B cell (primary cell): ENCODE data around the gene MOSPD2. TPM values are rescaled to one million over a fixed set of nuclear protein-coding genes. Genes with fewer than 3 reads are reported as not detected.

ENCODE experiments used
- ATAC-seq: fragments of 200-7000 bp; cut with Tn5 transposase; one replicate; pipeline ENCODE4 v1.10.0; 2021; ENCODE audit warnings: low read depth, mild to moderate bottlenecking, moderate number of reproducible peaks, moderate library complexity
- CTCF ChIA-PET: fragments of 350-600 bp; sonication (Branson Sonifier 250); formaldehyde crosslinking; loops from one replicate; lab custom pipeline; 2021; ENCODE audit warnings: antibody characterized with exemption, inconsistent platforms; lab: Charles Lee
- POLR2A ChIA-PET: fragments of 350-600 bp; sonication (Branson Sonifier 250); formaldehyde crosslinking; loops from one replicate; lab custom pipeline; 2021; ENCODE audit warnings: antibody characterized with exemption; lab: Charles Lee
- DNase-seq: peaks from one replicate; pipeline ENCODE4 v3.0.0; 2013
- H2AFZ ChIP-seq: 2 replicates; pipeline ENCODE4 v1.6.1; 2012; ENCODE audit warnings: mild to moderate bottlenecking, low read depth, low read length; ENCODE audit not compliant: insufficient read depth, poor library complexity, severe bottlenecking
- H3K27ac ChIP-seq, 2 donors: 1 replicate in 1 of 2; 2 replicates in 1 of 2; pipeline ENCODE4 v1.5.1; 2012 to 2013; ENCODE audit warnings: low read length in 2 of 2, mild to moderate bottlenecking in 2 of 2, moderate library complexity in 1 of 2
- H3K27me3 ChIP-seq, 4 experiments: fragments of 200-600 bp in 1 of 4; sonication (generic) in 1 of 4; replicated peaks in 1 of 4; 1 replicate in 2 of 4; 2 replicates in 2 of 4; pipeline versions ENCODE4 v1.6.1 to v1.7.0; 2013 to 2016; ENCODE audit warnings: low read length in 3 of 4, mild to moderate bottlenecking in 2 of 4, mixed read lengths in 1 of 4, moderate library complexity in 1 of 4; ENCODE audit not compliant: insufficient read depth in 4 of 4, control insufficient read depth in 3 of 4; ENCODE audit errors: control extremely low read depth in 1 of 4
- H3K36me3 ChIP-seq, 2 experiments: replicated peaks in 1 of 2; 1 replicate in 1 of 2; 2 replicates in 1 of 2; pipeline versions ENCODE4 v1.6.1 to v1.7.1; 2013; ENCODE audit warnings: low read length in 1 of 2; ENCODE audit not compliant: insufficient read depth in 2 of 2, control insufficient read depth in 1 of 2; ENCODE audit errors: control extremely low read depth in 1 of 2, extremely low read depth in 1 of 2
- H3K4me1 ChIP-seq, 2 donors: fragments of 200-600 bp in 1 of 2; sonication (generic) in 1 of 2; 1 replicate in 1 of 2; 2 replicates in 1 of 2; pipeline versions ENCODE4 v1.5.1 to v1.6.1; 2013 to 2017; ENCODE audit warnings: low read length in 2 of 2; ENCODE audit not compliant: control insufficient read depth in 2 of 2, insufficient read depth in 2 of 2
- H3K4me2 ChIP-seq: replicated peaks from 2 replicates; pipeline ENCODE3; 2012; ENCODE audit warnings: mild to moderate bottlenecking, low read depth, low read length; ENCODE audit not compliant: poor library complexity, severe bottlenecking
- H3K4me3 ChIP-seq, 5 experiments: fragments of 200-600 bp in 1 of 5; sonication (generic) in 1 of 5; 1 replicate in 3 of 5; 2 replicates in 2 of 5; pipeline versions ENCODE4 v1.5.1 to v1.7.0; 2011 to 2016; ENCODE audit warnings: low read length in 4 of 5, mild to moderate bottlenecking in 4 of 5, low read depth in 2 of 5, control low read depth in 1 of 5, moderate library complexity in 1 of 5; ENCODE audit not compliant: insufficient read depth in 1 of 5; ENCODE audit errors: control extremely low read depth in 1 of 5, extremely low read depth in 1 of 5
- H3K79me2 ChIP-seq: fragments of 200-600 bp; sonication (generic); one replicate; pipeline ENCODE4 v1.6.0; 2016; ENCODE audit warnings: low read length; ENCODE audit not compliant: control insufficient read depth, insufficient read depth
- H3K9ac ChIP-seq: fragments of 200-600 bp; sonication (generic); 2 replicates; pipeline ENCODE4 v1.6.1; 2017; ENCODE audit warnings: mild to moderate bottlenecking, low read length, moderate library complexity
- H3K9me3 ChIP-seq, 3 donors: one replicate each; pipeline versions ENCODE4 v1.6.1 to v1.7.1; 2013; ENCODE audit warnings: low read length in 2 of 3; ENCODE audit not compliant: control insufficient read depth in 2 of 3, insufficient read depth in 1 of 3; ENCODE audit errors: control extremely low read depth in 1 of 3
- H4K20me1 ChIP-seq: 2 replicates; pipeline ENCODE4 v1.6.0; 2012; ENCODE audit warnings: mild to moderate bottlenecking, low read length; ENCODE audit not compliant: insufficient read depth, control insufficient read depth, poor library complexity, severe bottlenecking
- H3K27ac Mint-ChIP-seq: one replicate; pipeline ENCODE4 v1.8.0; 2021; ENCODE audit warnings: mixed read lengths
- H3K27me3 Mint-ChIP-seq: one replicate; pipeline ENCODE4 v1.8.0; 2021; ENCODE audit warnings: mixed read lengths
- H3K4me1 Mint-ChIP-seq: one replicate; pipeline ENCODE4 v1.8.0; 2021; ENCODE audit warnings: mixed read lengths
- H3K4me3 Mint-ChIP-seq: one replicate; pipeline ENCODE4 v1.8.0; 2021; ENCODE audit warnings: mixed read lengths
- H3K9me3 Mint-ChIP-seq: one replicate; pipeline ENCODE4 v1.8.0; 2022; ENCODE audit warnings: mixed read lengths; ENCODE audit not compliant: insufficient read depth
- CTCF ChIP-seq: fragments of 200-600 bp; IDR thresholded peaks from one replicate; pipeline ENCODE4 v1.8.0; 2022; ENCODE audit warnings: antibody characterized with exemption, mild to moderate bottlenecking
- EZH2 ChIP-seq: IDR thresholded peaks from 2 replicates; pipeline ENCODE4 v1.6.1; 2012; ENCODE audit warnings: borderline replicate concordance, low read depth, mild to moderate bottlenecking, moderate library complexity, low read length; ENCODE audit not compliant: insufficient read depth, poor library complexity, severe bottlenecking
- WGBS: methylation state at CpG from one replicate; pipeline ENCODE4 v1.1.5; 2013; ENCODE audit warnings: missing lambda C conversion rate; ENCODE audit not compliant: insufficient coverage; 5-methylcytosine and 5-hydroxymethylcytosine counted together
- intact Hi-C: fragments of 100-400 bp; cut with micrococcal nuclease; formaldehyde crosslinking; loops from one replicate; pipeline ENCODE4 v1.10.0; 2022
- polyA plus RNA-seq: library from polyadenylated mRNA; depleted of rRNA; stranded (reverse); fragments of >200 nt; gene quantifications from 2 replicates; pipeline ENCODE4 v1.2.3, GENCODE V29; 2012
- total RNA-seq, 2 donors: library from RNA; stranded (reverse); fragments of 120-200 nt in 1 of 2; gene quantifications; 1 replicate in 1 of 2; 2 replicates in 1 of 2; pipeline versions ENCODE4 v1.2.3 to v1.2.4, GENCODE V29; 2013 to 2022

Gene MOSPD2
- total and polyA plus RNA-seq, 2 donors (not counting 1 experiment from before 2014, with no cell fraction given): 5.2 to 23.1 TPM

GRCh38 chrX:14956813-14957582 lies 83.8 kb downstream of the MOSPD2 start:
- DNase-seq (no peak), ATAC-seq (no peak)
- intact Hi-C loops: no loop called here
- H3K9me3 Mint-ChIP-seq: no peaks in the 10 kb centered on the region
- TF ChIP-seq EZH2: no peak
- no peak for TF ChIP-seq CTCF
- no peak overlapping the region for H3K27ac Mint-ChIP-seq
- no peaks in the 10 kb centered on the region for H3K36me3 ChIP-seq
- H3K27me3 ChIP-seq: no peaks in the 10 kb centered on the region
- no peak overlapping the region for H3K4me2 ChIP-seq
- CTCF ChIA-PET: no interaction called here
- no peaks in the 10 kb centered on the region for H4K20me1 ChIP-seq
- H3K27me3 Mint-ChIP-seq: no peaks in the 10 kb centered on the region
- H3K4me1 Mint-ChIP-seq: no peaks in the 10 kb centered on the region
- peaks cover 0 to 4% (median 0%) of the 10 kb centered on the region in 3 donors for H3K9me3 ChIP-seq
- no CpG with 5 or more reads among the region's 5 CpGs for WGBS
- no peak overlapping the region for H3K9ac ChIP-seq
- H3K4me3 Mint-ChIP-seq: no peak overlapping the region
- H3K4me3 ChIP-seq: no peak overlapping the region
- H3K4me1 ChIP-seq: no peaks in the 10 kb centered on the region
- no peak overlapping the region for H2AFZ ChIP-seq
- POLR2A ChIA-PET: no interaction called here
- H3K27ac ChIP-seq: no peak overlapping the region
- no peaks in the 10 kb centered on the region for H3K79me2 ChIP-seq

GRCh38 chrX:14963447-14964236 lies 90.4 kb downstream of the MOSPD2 start:
- Mint-ChIP-seq H3K27ac (no peak overlapping the region), H3K4me3 (no peak overlapping the region), H3K4me1 (no peaks in the 10 kb centered on the region), H3K27me3 (no peaks in the 10 kb centered on the region), H3K9me3 (no peaks in the 10 kb centered on the region)
- TF ChIP-seq CTCF (no peak), EZH2 (no peak)
- CTCF ChIA-PET: no interaction called here
- no peak for ATAC-seq
- intact Hi-C loops: no loop called here
- Histone ChIP-seq H3K4me1 (no peaks in the 10 kb centered on the region), H2AFZ (no peak overlapping the region), H3K4me2 (no peak overlapping the region), H3K9ac (no peak overlapping the region), H4K20me1 (no peaks in the 10 kb centered on the region), H3K4me3 (no peak overlapping the region), H3K79me2 (no peaks in the 10 kb centered on the region), H3K36me3 (no peaks in the 10 kb centered on the region), H3K9me3 (no peaks in the 10 kb centered on the region), H3K27ac (no peak overlapping the region), H3K27me3 (no peaks in the 10 kb centered on the region)
- no CpG with 5 or more reads among the region's 1 CpG for WGBS
- DNase-seq: no peak
- POLR2A ChIA-PET: no interaction called here
